Stimulated activated CD4-positive, alpha-beta T cell treated with anti-CD3 and anti-CD28 coated beads, Interleukin-1b, Interleukin-23, amount 100 ng/mL, for 1 hour (primary cell): ENCODE data around the gene HOXA3.

Experiments
- DNase-seq, 2 donors: peaks; one replicate each; pipeline ENCODE4 v3.0.0-alpha.2; 2020; ENCODE audit warnings: low read depth in 2 of 2

HOXA3 gene

DNA sequence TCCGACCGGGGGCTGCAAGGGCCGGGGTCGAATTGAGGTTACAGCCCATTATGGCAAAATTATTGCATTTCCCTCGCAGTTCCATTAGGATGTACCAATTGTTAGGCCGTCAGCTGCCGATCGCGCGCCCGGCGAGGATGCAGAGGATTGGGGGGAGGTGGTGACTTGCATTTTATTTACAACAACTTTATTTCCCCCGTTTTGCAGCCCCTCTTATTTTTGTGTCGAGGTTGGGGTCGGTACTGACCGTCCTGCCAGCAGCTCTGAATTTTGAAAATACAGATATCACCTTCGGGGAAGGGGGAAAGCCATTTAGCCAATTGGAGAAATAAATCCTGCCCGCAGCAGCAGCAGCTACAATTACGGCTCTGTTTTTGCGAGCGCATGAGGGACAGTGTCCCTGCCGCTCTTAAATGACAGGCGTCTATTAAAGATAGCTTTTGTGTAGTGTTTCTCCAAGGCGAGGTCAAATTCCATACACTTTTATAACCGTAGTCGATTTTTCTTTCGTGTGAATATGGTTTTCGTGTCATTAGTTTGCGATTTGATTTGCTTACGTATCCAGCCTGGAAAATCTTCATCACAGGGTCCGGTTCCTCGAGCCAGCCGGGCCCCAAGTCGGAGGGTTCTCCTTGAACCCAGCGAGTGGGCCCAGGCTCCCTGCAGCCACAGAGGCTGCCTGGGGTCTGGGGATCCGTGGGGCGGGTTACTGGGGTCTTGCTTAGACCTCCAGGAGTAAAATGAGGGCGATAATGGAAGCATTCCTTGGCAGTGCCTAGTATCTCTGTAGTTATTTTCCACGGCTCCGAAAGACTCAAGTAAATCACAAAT lies 8.2 kb downstream of the HOXA3 start:
- DNase-seq: no peak

DNA sequence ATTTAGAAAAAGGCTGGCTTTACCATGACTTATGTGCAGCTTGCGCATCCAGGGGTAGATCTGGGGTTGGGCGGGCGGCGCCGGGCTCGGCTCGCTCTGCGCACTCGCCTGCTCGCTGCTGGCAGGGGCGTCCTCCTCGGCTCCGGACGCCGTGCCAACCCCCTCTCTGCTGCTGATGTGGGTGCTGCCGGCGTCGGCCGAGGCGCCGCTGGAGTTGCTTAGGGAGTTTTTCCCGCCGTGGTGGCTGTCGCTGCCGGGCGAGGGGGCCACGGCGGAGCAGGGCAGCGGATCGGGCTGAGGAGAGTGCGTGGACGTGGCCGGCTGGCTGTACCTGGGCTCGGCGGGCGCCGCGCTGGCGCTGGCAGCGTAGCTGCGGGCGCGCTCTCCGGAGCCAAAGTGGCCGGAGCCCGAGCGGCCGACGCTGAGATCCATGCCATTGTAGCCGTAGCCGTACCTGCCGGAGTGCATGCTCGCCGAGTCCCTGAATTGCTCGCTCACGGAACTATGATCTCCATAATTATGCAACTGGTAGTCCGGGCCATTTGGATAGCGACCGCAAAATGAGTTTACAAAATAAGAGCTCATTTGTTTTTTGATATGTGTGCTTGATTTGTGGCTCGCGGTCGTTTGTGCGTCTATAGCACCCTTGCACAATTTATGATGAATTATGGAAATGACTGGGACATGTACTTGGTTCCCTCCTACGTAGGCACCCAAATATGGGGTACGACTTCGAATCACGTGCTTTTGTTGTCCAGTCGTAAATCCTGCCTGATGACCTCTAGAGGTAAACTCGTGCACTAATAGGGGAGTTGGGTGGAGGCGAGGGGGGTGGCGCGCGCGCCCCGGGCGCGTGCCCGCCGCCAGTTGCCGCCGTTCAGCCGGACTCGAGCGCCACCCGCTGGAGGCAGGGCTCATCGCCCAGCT lies 9.1 kb downstream of the HOXA3 start, which contains the start of gene HOXA5:
Gene HOXA5, minus strand, starts transcription at position 659 of the 927 bp plus-strand sequence. Its CDS starts 74 bp downstream, at position 585.
- DNase-seq: no peak

- no peak for DNase-seq
Observed at GRCh38 chr7:27142580-27143022, 9.8 kb downstream of the HOXA3 start.

- DNase-seq: no peak
Observed at GRCh38 chr7:27141923-27142579, 10.3 kb downstream of the HOXA3 start.

DNA sequence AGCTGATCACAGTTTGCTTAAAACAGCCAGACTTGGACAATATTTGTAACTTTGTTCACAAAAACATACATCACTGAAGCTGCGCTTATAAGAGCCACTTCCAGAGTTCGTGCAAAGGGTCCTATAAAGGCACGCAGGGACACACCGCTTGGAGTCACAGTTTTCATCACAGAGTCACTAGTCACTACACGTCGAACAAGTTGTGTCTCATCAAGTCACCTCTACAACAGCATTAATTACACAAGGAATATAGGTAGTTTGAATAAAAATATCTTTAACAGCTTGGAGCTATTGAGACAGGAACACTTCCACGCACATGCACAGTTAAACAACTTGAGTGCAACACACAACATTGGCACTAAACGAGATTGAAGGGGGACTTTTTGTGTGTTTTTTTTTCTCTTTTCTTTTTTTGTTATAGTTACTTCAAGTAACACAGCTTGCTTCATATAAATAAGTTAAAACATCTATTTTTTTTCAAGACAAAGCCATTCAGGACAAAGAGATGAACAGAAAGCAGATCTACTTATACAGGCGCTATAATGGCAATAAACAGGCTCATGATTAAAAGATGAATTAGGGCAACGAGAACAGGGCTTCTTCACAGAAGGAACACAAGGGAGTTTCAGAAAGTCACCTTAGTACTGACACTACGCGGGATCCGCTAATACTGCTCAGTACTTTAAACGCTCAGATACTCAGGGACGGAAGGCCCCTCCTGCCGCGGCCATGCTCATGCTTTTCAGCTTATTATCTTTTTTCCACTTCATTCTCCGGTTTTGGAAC lies 11.1 kb downstream of the HOXA3 start:
- no peak for DNase-seq

- DNase-seq: no peak
Observed at GRCh38 chr7:27140126-27140857, 12.1 kb downstream of the HOXA3 start.

DNA sequence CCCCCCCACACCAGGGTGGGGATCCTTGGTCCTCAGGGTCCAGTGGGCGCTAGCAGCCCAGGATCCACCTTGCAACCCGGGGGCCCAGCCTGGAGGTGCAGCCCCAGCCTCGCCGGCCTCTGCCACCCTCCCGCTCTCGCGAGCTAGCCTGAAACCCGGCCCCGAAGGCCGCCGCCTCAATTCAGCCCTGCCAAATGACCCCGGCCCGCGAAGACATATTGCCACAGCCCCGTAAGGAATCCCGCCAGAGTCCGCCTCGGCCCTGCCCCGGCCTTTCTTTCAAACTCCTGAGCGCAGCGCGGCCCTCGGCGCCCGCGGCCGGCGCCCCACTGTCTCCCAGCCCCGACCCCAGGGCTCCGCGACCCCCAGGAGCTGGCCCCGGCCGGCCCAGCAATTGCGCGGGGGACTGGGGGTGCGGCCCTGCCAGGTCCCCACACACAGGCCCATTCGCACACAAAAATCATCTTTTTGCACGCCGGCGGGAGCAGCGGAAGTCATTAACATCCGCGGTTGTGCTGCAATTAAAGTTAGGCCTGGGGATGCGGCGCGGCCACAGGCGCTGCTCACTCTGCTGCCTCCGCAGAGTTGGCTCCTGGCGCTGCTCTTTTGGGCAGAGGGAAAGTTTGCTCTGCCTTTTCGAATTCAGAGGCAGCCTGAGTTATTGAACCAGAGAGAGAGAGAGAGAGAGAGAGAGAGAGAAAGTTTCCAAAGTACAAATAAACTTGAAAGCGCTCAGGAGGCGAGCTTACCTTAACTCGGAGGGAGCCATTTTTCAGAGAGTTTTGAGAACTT lies 12.9 kb downstream of the HOXA3 start:
- DNase-seq: no peak

GRCh38 chr7:27138985-27139333 lies 13.4 kb downstream of the HOXA3 start:
- no peak for DNase-seq

GRCh38 chr7:27138472-27138871 lies 13.9 kb downstream of the HOXA3 start:
- DNase-seq: no peak

GRCh38 chr7:27137640-27138315 lies 14.6 kb downstream of the HOXA3 start:
- no peak for DNase-seq

DNA sequence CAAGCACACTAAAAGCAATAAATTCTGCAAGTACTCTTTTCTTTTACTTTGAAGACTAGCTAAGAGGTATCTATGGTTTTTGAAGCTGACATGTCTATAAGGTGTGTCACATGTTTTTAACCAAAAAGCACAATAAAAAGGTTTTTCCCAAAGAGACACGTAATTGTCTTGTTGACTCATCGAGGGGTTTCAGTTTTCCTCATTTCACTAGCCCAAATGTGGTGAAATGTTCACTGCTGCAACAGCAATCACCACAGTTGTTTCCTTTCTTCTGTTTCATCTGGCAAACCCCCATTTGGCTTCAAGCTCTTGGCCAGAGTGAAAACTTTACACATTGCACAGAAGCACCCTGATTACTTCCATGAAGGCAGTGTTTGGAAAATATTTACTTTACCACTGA lies 18.0 kb downstream of the HOXA3 start:
- no peak for DNase-seq

GRCh38 chr7:27133409-27134231 lies 18.8 kb downstream of the HOXA3 start:
- DNase-seq: no peak

DNA sequence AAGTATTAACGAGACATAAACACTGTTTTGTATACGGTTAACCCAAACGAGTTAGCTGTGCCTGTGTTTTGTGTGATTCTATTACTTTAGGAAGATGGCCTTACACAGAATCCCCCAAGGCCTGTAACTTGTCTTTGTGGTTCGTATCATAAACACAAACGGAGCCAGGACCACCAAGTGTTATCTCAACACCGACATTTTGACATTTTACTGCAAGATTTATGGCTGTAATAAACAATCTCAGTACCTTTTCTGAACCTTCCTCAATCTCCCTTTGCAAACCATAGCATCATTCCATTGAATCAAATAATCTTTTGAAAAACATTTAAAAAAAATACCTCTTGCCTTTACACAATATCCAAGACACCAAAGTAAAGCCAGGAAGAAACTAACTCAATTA lies 19.4 kb downstream of the HOXA3 start:
- DNase-seq: no peak

GRCh38 chr7:27132214-27132613 lies 20.2 kb downstream of the HOXA3 start:
- DNase-seq: no peak

GRCh38 chr7:27131390-27131819 lies 21.0 kb downstream of the HOXA3 start:
- no peak for DNase-seq

GRCh38 chr7:27130540-27131389 lies 21.6 kb downstream of the HOXA3 start, which contains the start of gene HOXA4:
Gene HOXA4 (minus strand): TSS chr7:27130757. CDS start chr7:27130733, 24 bp downstream.
- peak; percentile 45 to 48 for DNase-seq
